NCI-H748 (cell line): ENCODE results near the gene GJA3.

Experiments
- DNase-seq: peaks from one replicate; lab custom pipeline; 2025; ENCODE audit not compliant: unreplicated experiment; lab: John Stamatoyannopoulos, UW

The GJA3 gene

DNA sequence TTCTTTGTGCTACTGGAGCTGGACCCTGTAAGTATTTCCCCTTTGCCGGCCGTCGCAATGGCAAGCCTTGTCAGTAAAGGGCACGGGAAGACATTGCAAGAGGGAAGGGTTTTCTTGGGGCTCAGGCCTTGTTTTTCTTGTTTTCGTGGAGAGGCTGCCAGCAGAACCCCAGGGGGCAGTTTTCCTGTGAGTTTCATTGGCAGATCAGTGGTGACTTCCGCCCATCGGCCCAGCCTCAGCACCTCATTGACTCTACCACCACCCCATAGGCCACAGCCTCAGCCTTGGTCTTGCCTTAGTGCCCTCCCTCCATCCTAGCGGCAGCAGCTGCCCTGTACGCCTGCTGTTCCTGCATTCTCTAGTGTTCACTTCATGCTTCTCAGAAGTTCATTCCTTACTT lies 61.5 kb downstream of the GJA3 start:
- no peak for DNase-seq

DNA sequence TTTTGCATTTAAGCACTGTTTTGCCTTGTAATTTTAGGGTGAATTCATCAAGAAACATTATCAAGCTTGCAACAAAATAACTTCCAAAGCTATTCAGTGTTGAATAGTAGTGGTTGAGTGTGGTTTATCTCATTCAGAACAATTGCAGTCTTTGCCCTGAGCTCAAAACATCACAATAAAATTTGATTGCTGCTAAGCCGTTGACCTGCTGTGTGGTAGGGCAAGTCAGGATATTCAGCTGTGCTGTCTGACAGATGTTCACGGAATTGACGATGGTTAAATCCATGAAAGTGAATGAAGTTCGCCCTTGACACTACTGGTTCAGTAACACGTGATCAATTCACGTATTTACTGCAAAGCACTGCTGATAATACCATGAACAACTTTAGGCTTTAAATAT lies 66.9 kb downstream of the GJA3 start:
- DNase-seq, result no peak

DNA sequence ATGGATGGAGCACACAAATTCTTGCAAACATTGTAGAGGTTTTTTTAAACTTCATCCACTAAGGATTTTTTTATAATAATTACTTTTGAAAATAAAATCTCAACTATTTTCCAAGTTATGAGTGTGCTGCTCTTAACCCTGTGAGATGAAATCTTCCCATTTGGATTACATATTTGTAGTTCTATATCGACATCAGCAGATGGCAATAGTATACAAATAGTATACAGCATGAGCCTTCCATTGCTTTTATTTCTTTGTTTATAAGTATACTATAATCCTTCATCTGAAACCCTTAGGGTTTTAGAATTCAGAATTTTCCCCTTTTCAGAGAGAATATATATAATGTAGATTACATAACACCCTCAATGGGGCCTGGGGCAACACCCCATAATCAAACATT lies 70.5 kb downstream of the GJA3 start:
- no peak for DNase-seq
